Activated CD4-positive, alpha-beta T cell treated with anti-CD3 and anti-CD28 coated beads for 36 hours (primary cell): Measurements from ENCODE around the gene CAMK1. TPM values are rescaled to one million over a fixed set of nuclear protein-coding genes. Genes with fewer than 3 reads are reported as not detected.

ENCODE experiments used
- ATAC-seq: fragments of 200-7000 bp; cut with Tn5 transposase; one replicate; pipeline ENCODE4 v1.10.0; 2021; ENCODE audit warnings: mild to moderate bottlenecking, moderate library complexity
- CTCF ChIA-PET: fragments of 350-600 bp; sonication (Branson Sonifier 250); formaldehyde crosslinking; loops from one replicate; lab custom pipeline; 2021; ENCODE audit warnings: antibody characterized with exemption; lab: Charles Lee
- POLR2A ChIA-PET: fragments of 350-600 bp; sonication (Branson Sonifier 250); formaldehyde crosslinking; loops from one replicate; lab custom pipeline; 2021; ENCODE audit warnings: antibody characterized with exemption, inconsistent platforms; lab: Charles Lee
- DNase-seq: peaks from one replicate; pipeline ENCODE4 v3.0.0-alpha.2; 2020
- H3K27ac Mint-ChIP-seq: one replicate; pipeline ENCODE4 v1.8.0; 2021; ENCODE audit warnings: mixed read lengths
- H3K27me3 Mint-ChIP-seq: one replicate; pipeline ENCODE4 v1.8.0; 2021; ENCODE audit warnings: mixed read lengths
- H3K36me3 Mint-ChIP-seq: one replicate; pipeline ENCODE4 v1.8.0; 2021; ENCODE audit warnings: low read depth, mixed read lengths
- H3K4me1 Mint-ChIP-seq: one replicate; pipeline ENCODE4 v1.8.0; 2021; ENCODE audit warnings: mixed read lengths
- H3K4me3 Mint-ChIP-seq: one replicate; pipeline ENCODE4 v1.8.0; 2021; ENCODE audit warnings: mild to moderate bottlenecking, moderate library complexity, mixed read lengths
- H3K9me3 Mint-ChIP-seq: one replicate; pipeline ENCODE4 v1.8.0; 2021; ENCODE audit warnings: low read depth, mixed read lengths
- intact Hi-C, 2 experiments: fragments of 100-400 bp; cut with DNase I in 1 of 2; cut with micrococcal nuclease in 1 of 2; formaldehyde crosslinking; loops; one replicate each; pipeline versions ENCODE4 v1.14.2 to v1.15.1; 2022 to 2024; cut with DNase I, micrococcal nuclease
- total RNA-seq, 2 experiments: library from RNA; stranded (reverse); gene quantifications; one replicate each; pipeline ENCODE4 v1.2.3, GENCODE V29; 2021

Gene CAMK1
- total RNA-seq, 2 experiments from 2014 or later, result 48.4 to 53.1 TPM

- H3K4me1 Mint-ChIP-seq, result peaks cover 34% of the 10 kb centered on the region
- H3K9me3 Mint-ChIP-seq, result no peaks in the 10 kb centered on the region
- no peaks in the 10 kb centered on the region for H3K27me3 Mint-ChIP-seq
- intact Hi-C loops, result loop anchor here (1.0 kb wide), 1 partner anchor 15 kb away; the partner anchor contains the start of gene ARPC4 (in 2 of the 2)
- ATAC-seq, result peak; percentile 80
- peaks cover 71% of the 10 kb centered on the region for H3K36me3 Mint-ChIP-seq
- ChIA-PET POLR2A (interaction anchor here (2.1 kb wide), 1 partner anchor 16 kb away, joined by 5 read pairs; the partner anchor contains the start of gene ARPC4), CTCF (interaction anchor here (0.5 to 1.9 kb wide), 12 partner anchors 9 to 221 kb away, joined by 3 to 6 read pairs (median 4); no protein-coding TSS in a partner anchor)
- peak; percentile 78 for DNase-seq
- H3K27ac Mint-ChIP-seq, result peak overlapping the region; percentile 94
- H3K4me3 Mint-ChIP-seq, result peak overlapping the region; percentile 75
Observed at GRCh38 chr3:9808345-9809037, 38.7 kb upstream of the CAMK1 start.

GRCh38 chr3:9807981-9808344 lies 38.2 kb upstream of the CAMK1 start:
- ChIA-PET CTCF (interaction anchor here (0.5 to 1.6 kb wide), 10 partner anchors 8 to 221 kb away, joined by 3 to 5 read pairs (median 4); no protein-coding TSS in a partner anchor), POLR2A (interaction anchor here (2.1 kb wide), 1 partner anchor 15 kb away, joined by 5 read pairs; the partner anchor contains the start of gene ARPC4)
- ATAC-seq (no peak), DNase-seq (no peak)
- H3K4me3 Mint-ChIP-seq, result no peak overlapping the region
- peaks cover 73% of the 10 kb centered on the region for H3K36me3 Mint-ChIP-seq
- intact Hi-C loops, result loop anchor here in 1 of 2 experiments (1.0 kb wide), 1 partner anchor 15 kb away; the partner anchor contains the start of gene ARPC4
- peaks cover 37% of the 10 kb centered on the region for H3K4me1 Mint-ChIP-seq
- H3K27me3 Mint-ChIP-seq, result no peaks in the 10 kb centered on the region
- H3K9me3 Mint-ChIP-seq, result no peaks in the 10 kb centered on the region
- H3K27ac Mint-ChIP-seq, result peak overlapping the region; percentile 94

GRCh38 chr3:9806688-9807589 lies 37.2 kb upstream of the CAMK1 start:
- CTCF ChIA-PET, result interaction anchor here (0.6 to 1.1 kb wide), 5 partner anchors 21 to 71 kb away, joined by 3 to 4 read pairs (median 3); no protein-coding TSS in a partner anchor
- H3K27ac Mint-ChIP-seq, result no peak overlapping the region
- intact Hi-C loops, result no loop called here
- no peak for DNase-seq
- POLR2A ChIA-PET, result no interaction called here
- peaks cover 73% of the 10 kb centered on the region for H3K36me3 Mint-ChIP-seq
- no peak for ATAC-seq
- no peak overlapping the region for H3K4me3 Mint-ChIP-seq
- H3K27me3 Mint-ChIP-seq, result no peaks in the 10 kb centered on the region
- H3K4me1 Mint-ChIP-seq, result peaks cover 37% of the 10 kb centered on the region
- no peaks in the 10 kb centered on the region for H3K9me3 Mint-ChIP-seq

GRCh38 chr3:9806137-9806536 lies 36.4 kb upstream of the CAMK1 start:
- Mint-ChIP-seq H3K4me3 (no peak overlapping the region), H3K4me1 (peaks cover 34% of the 10 kb centered on the region), H3K36me3 (peaks cover 72% of the 10 kb centered on the region), H3K9me3 (no peaks in the 10 kb centered on the region), H3K27me3 (no peaks in the 10 kb centered on the region), H3K27ac (no peak overlapping the region)
- ChIA-PET POLR2A (no interaction called here), CTCF (interaction anchor here (1.1 to 1.2 kb wide), 2 partner anchors 21 to 34 kb away, joined by 3 to 4 read pairs; no protein-coding TSS in a partner anchor)
- DNase-seq (no peak), ATAC-seq (no peak)
- intact Hi-C loops, result no loop called here

GRCh38 chr3:9804996-9805395 lies 35.2 kb upstream of the CAMK1 start:
- Mint-ChIP-seq H3K36me3 (peaks cover 75% of the 10 kb centered on the region), H3K27ac (no peak overlapping the region), H3K4me1 (peaks cover 30% of the 10 kb centered on the region), H3K9me3 (no peaks in the 10 kb centered on the region), H3K27me3 (no peaks in the 10 kb centered on the region), H3K4me3 (no peak overlapping the region)
- intact Hi-C loops, result no loop called here
- ChIA-PET POLR2A (interaction anchor here (0.7 to 0.9 kb wide), 2 partner anchors 9 to 17 kb away, joined by 4 read pairs; no protein-coding TSS in a partner anchor), CTCF (interaction anchor here (1.0 to 1.9 kb wide), 7 partner anchors 10 to 459 kb away, joined by 3 to 6 read pairs (median 4); partner anchors contain the start of gene CAMK1)
- ATAC-seq, result no peak
- no peak for DNase-seq

- Mint-ChIP-seq H3K36me3 (peaks cover 75% of the 10 kb centered on the region), H3K4me1 (peaks cover 17% of the 10 kb centered on the region), H3K4me3 (no peak overlapping the region), H3K27me3 (no peaks in the 10 kb centered on the region), H3K9me3 (no peaks in the 10 kb centered on the region), H3K27ac (peak overlapping the region; percentile 43)
- intact Hi-C loops, result no loop called here
- ATAC-seq (no peak), DNase-seq (no peak)
- ChIA-PET POLR2A (interaction anchor here (0.9 kb wide), 1 partner anchor 12 kb away, joined by 3 read pairs; no protein-coding TSS in a partner anchor), CTCF (interaction anchor here (0.8 to 1.9 kb wide), 2 partner anchors 11 to 24 kb away, joined by 3 to 6 read pairs; no protein-coding TSS in a partner anchor)
Observed at GRCh38 chr3:9803494-9803893, 33.7 kb upstream of the CAMK1 start.

- CTCF ChIA-PET, result interaction anchor here (0.7 to 1.7 kb wide), 3 partner anchors 13 to 23 kb away, joined by 3 to 6 read pairs (median 4); no protein-coding TSS in a partner anchor
- Mint-ChIP-seq H3K4me3 (no peak overlapping the region), H3K27ac (no peak overlapping the region), H3K27me3 (no peaks in the 10 kb centered on the region), H3K9me3 (no peaks in the 10 kb centered on the region), H3K36me3 (peaks cover 76% of the 10 kb centered on the region), H3K4me1 (peaks cover 19% of the 10 kb centered on the region)
- no peak for DNase-seq
- intact Hi-C loops, result no loop called here
- POLR2A ChIA-PET, result no interaction called here
- no peak for ATAC-seq
Observed at GRCh38 chr3:9800529-9800928, 30.8 kb upstream of the CAMK1 start.

GRCh38 chr3:9797196-9797945 lies 27.6 kb upstream of the CAMK1 start:
- ChIA-PET CTCF (no interaction called here), POLR2A (no interaction called here)
- H3K27me3 Mint-ChIP-seq, result no peaks in the 10 kb centered on the region
- DNase-seq (no peak), ATAC-seq (no peak)
- H3K9me3 Mint-ChIP-seq, result no peaks in the 10 kb centered on the region
- peak overlapping the region; percentile 19 for H3K27ac Mint-ChIP-seq
- H3K36me3 Mint-ChIP-seq, result peaks cover 67% of the 10 kb centered on the region
- H3K4me1 Mint-ChIP-seq, result peaks cover 38% of the 10 kb centered on the region
- intact Hi-C loops, result no loop called here
- H3K4me3 Mint-ChIP-seq, result no peak overlapping the region

GRCh38 chr3:9795207-9795606 lies 25.5 kb upstream of the CAMK1 start:
- H3K4me1 Mint-ChIP-seq, result peaks cover 54% of the 10 kb centered on the region
- H3K36me3 Mint-ChIP-seq, result peaks cover 68% of the 10 kb centered on the region
- no peak for ATAC-seq
- ChIA-PET CTCF (no interaction called here), POLR2A (interaction anchor here (0.7 to 1.5 kb wide), 3 partner anchors 10 to 35 kb away, joined by 3 to 4 read pairs (median 4); no protein-coding TSS in a partner anchor)
- peak overlapping the region; percentile 63 for H3K4me3 Mint-ChIP-seq
- intact Hi-C loops, result no loop called here
- no peaks in the 10 kb centered on the region for H3K27me3 Mint-ChIP-seq
- H3K27ac Mint-ChIP-seq, result peak overlapping the region; percentile 88
- no peak for DNase-seq
- no peaks in the 10 kb centered on the region for H3K9me3 Mint-ChIP-seq

- H3K36me3 Mint-ChIP-seq, result peaks cover 68% of the 10 kb centered on the region
- H3K9me3 Mint-ChIP-seq, result no peaks in the 10 kb centered on the region
- no peak for DNase-seq
- intact Hi-C loops, result loop anchor here (5.0 kb wide), 3 partner anchors 98 to 1848 kb away; partner anchors contain the start of genes JAGN1 (in 1 of the 2), SETD5 (in 1 of the 2) and VGLL4 (in 1 of the 2)
- POLR2A ChIA-PET, result interaction anchor here (1.5 kb wide), 1 partner anchor 17 kb away, joined by 3 read pairs; no protein-coding TSS in a partner anchor
- peak overlapping the region; percentile 99 for H3K4me3 Mint-ChIP-seq
- CTCF ChIA-PET, result interaction anchor here (2.0 kb wide), 1 partner anchor 67 kb away, joined by 11 read pairs; no protein-coding TSS in a partner anchor
- H3K27me3 Mint-ChIP-seq, result no peaks in the 10 kb centered on the region
- peaks cover 62% of the 10 kb centered on the region for H3K4me1 Mint-ChIP-seq
- ATAC-seq, result no peak
- peak overlapping the region; percentile 73 for H3K27ac Mint-ChIP-seq
Observed at GRCh38 chr3:9794400-9794799, 24.7 kb upstream of the CAMK1 start.
